K562 (cell line): ENCODE data around the gene DHDH. TPM values are rescaled to one million over a fixed set of nuclear protein-coding genes. Genes with fewer than 3 reads are reported as not detected.

Source experiments
- CHD2 ChIP-seq: IDR thresholded peaks from 2 replicates; pipeline ENCODE4 v1.6.1; 2011; ENCODE audit warnings: low read depth, low read length
- DMBX1 ChIP-seq: fragments of 250-450 bp; sonication (Bioruptor Pico); IDR thresholded peaks from 2 replicates; pipeline ENCODE4 v1.8.0; 2022; ENCODE audit warnings: inconsistent platforms, mild to moderate bottlenecking, moderate library complexity, borderline replicate concordance
- E2F3 ChIP-seq: fragments of 250-450 bp; sonication (Bioruptor Pico); IDR thresholded peaks from 2 replicates; pipeline ENCODE4 v1.4.0; 2020; ENCODE audit warnings: mild to moderate bottlenecking
- HDAC6 ChIP-seq: IDR thresholded peaks from 2 replicates; pipeline ENCODE4 v1.6.1; 2012; ENCODE audit warnings: low read depth, mild to moderate bottlenecking, control low read depth, inconsistent platforms, low read length, moderate library complexity
- KAT7 ChIP-seq: sonication (generic); formaldehyde crosslinking; IDR thresholded peaks from 2 replicates; pipeline ENCODE4 v1.8.0; 2022; ENCODE audit warnings: missing genetic modification reagents, mild to moderate bottlenecking, borderline replicate concordance
- MCM2 ChIP-seq: fragments of 450-650 bp; IDR thresholded peaks from 2 replicates; pipeline ENCODE4 v1.6.1; 2017; ENCODE audit warnings: low read depth, mild to moderate bottlenecking
- PRPF4 ChIP-seq: fragments of 200-400 bp; formaldehyde crosslinking; IDR thresholded peaks from one replicate; pipeline ENCODE4 v1.6.1; 2017; ENCODE audit warnings: low read length, low read depth, mild to moderate bottlenecking; ENCODE audit not compliant: insufficient read depth, poor library complexity, severe bottlenecking
- RBFOX2 ChIP-seq: fragments of 200-400 bp; formaldehyde crosslinking; IDR thresholded peaks from 2 replicates; pipeline ENCODE4 v1.6.1; 2017; ENCODE audit warnings: low read depth, mild to moderate bottlenecking, low read length, moderate library complexity
- ZNF124 ChIP-seq: sonication (generic); formaldehyde crosslinking; IDR thresholded peaks from 2 replicates; pipeline ENCODE4 v1.8.1; 2022; ENCODE audit warnings: missing genetic modification reagents
- polyA plus RNA-seq, 8 experiments: library from polyadenylated mRNA; depleted of rRNA in 4 of 8; stranded (reverse) in 5 of 8; unstranded in 3 of 8; fragments of >200 nt; fragmentation: Nextera tagmentation in 2 of 8; fragmentation: Illumina TruSeq in 1 of 8; extraction: Ambion mirVana in 2 of 8; extraction: Trizol in 1 of 8; gene quantifications; 2 replicates each; pipeline versions ENCODE4 v1.2.1 to v1.2.3, GENCODE V29; 2011 to 2014; ENCODE audit warnings: inconsistent platforms in 1 of 8, missing spikeins in 1 of 8
- total RNA-seq, 7 experiments: library from RNA; depleted of rRNA in 6 of 7; stranded (reverse); fragments of >200 nt in 6 of 7; fragmentation: Illumina TruSeq in 2 of 7; extraction: Trizol in 2 of 7; gene quantifications; 2 replicates each; pipeline versions ENCODE4 v1.2.1 to v1.2.3, GENCODE V29; 2011 to 2021; ENCODE audit warnings: low replicate concordance in 1 of 7
- TF ChIP-seq, protein P1 (sequence below): fragments of 450-650 bp; IDR thresholded peaks from 2 replicates; pipeline ENCODE4 v1.6.1; 2016; ENCODE audit warnings: antibody characterized with exemption
- TF ChIP-seq, protein P2 (sequence below): sonication (generic); formaldehyde crosslinking; IDR thresholded peaks from 2 replicates; pipeline ENCODE4 v1.8.0; 2023; ENCODE audit warnings: missing genetic modification reagents, mild to moderate bottlenecking, borderline replicate concordance
- TF ChIP-seq, protein P3 (sequence below): sonication (generic); formaldehyde crosslinking; IDR thresholded peaks from 2 replicates; pipeline ENCODE4 v1.8.1; 2023; ENCODE audit warnings: missing genetic modification reagents, mild to moderate bottlenecking, borderline replicate concordance
- TF ChIP-seq, protein P4 (sequence below): IDR thresholded peaks from 2 replicates; pipeline ENCODE4 v1.6.1; 2016; ENCODE audit warnings: missing genetic modification characterization, missing compliant biosample characterization

DHDH gene
- total and polyA plus RNA-seq, 9 of the 15 experiments (the other 6 are each of a cell fraction or from before 2014, with no cell fraction given), result 0.37 to 1.9 (median 0.87) TPM

DNA sequence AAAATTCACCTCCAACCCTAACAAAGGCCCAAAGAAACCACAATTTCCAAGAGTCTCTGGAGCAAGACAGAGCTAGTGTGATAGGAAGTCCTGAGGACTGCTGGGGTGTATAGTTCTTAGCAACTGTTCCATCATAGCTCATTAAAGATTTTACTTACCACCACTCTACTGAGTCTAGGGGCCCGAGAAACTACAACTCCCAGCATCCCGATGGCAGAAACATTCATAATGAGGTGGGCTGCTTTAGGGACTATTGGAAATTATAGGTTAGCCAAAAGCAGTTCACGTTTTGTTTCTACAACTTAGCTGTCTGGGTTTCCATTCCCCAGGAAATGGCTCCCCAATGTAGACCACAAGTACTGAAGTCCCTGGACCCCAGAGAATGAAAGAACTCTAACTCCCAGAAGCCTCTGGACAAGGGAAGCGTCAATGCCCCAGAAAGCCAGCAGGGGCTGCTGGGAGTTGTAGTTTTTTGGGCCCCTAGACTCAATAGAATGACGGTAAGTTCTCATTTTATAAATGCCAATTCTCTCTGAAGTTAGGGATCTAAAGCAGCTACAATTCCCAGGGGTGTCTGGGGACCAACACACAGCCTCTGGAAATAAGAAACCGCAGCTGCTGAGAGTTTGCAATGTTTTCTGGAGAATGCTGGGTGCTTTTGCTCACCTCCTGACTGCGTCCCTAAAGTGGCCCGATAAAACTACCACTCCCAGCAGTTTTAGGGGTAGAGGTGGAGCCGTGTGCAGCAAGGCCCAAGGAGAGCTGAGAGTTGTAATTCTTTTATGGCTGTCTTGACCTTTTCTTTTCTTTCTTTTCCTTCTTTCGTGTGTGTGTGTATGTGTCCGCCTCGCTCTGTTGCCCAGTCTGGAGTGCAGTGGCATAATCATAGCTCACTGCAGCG, 42.7 kb downstream of the DHDH start (continued):
- TF ChIP-seq RBFOX2, result no peak
- TF ChIP-seq DMBX1, result no peak
- TF ChIP-seq, protein P1, sequence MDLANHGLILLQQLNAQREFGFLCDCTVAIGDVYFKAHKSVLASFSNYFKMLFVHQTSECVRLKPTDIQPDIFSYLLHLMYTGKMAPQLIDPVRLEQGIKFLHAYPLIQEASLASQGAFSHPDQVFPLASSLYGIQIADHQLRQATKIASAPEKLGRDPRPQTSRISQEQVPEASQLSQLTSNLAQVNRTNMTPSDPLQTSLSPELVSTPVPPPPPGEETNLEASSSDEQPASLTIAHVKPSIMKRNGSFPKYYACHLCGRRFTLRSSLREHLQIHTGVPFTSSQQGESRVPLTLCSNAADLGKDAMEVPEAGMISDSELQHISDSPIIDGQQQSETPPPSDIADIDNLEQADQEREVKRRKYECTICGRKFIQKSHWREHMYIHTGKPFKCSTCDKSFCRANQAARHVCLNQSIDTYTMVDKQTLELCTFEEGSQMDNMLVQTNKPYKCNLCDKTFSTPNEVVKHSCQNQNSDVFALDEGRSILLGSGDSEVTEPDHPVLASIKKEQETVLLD, result no peak
- TF ChIP-seq MCM2, result no peak
- no peak for TF ChIP-seq HDAC6
- TF ChIP-seq, protein P2, sequence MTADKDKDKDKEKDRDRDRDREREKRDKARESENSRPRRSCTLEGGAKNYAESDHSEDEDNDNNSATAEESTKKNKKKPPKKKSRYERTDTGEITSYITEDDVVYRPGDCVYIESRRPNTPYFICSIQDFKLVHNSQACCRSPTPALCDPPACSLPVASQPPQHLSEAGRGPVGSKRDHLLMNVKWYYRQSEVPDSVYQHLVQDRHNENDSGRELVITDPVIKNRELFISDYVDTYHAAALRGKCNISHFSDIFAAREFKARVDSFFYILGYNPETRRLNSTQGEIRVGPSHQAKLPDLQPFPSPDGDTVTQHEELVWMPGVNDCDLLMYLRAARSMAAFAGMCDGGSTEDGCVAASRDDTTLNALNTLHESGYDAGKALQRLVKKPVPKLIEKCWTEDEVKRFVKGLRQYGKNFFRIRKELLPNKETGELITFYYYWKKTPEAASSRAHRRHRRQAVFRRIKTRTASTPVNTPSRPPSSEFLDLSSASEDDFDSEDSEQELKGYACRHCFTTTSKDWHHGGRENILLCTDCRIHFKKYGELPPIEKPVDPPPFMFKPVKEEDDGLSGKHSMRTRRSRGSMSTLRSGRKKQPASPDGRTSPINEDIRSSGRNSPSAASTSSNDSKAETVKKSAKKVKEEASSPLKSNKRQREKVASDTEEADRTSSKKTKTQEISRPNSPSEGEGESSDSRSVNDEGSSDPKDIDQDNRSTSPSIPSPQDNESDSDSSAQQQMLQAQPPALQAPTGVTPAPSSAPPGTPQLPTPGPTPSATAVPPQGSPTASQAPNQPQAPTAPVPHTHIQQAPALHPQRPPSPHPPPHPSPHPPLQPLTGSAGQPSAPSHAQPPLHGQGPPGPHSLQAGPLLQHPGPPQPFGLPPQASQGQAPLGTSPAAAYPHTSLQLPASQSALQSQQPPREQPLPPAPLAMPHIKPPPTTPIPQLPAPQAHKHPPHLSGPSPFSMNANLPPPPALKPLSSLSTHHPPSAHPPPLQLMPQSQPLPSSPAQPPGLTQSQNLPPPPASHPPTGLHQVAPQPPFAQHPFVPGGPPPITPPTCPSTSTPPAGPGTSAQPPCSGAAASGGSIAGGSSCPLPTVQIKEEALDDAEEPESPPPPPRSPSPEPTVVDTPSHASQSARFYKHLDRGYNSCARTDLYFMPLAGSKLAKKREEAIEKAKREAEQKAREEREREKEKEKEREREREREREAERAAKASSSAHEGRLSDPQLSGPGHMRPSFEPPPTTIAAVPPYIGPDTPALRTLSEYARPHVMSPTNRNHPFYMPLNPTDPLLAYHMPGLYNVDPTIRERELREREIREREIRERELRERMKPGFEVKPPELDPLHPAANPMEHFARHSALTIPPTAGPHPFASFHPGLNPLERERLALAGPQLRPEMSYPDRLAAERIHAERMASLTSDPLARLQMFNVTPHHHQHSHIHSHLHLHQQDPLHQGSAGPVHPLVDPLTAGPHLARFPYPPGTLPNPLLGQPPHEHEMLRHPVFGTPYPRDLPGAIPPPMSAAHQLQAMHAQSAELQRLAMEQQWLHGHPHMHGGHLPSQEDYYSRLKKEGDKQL (CRISPR knock-in tag), result no peak
- no peak for TF ChIP-seq CHD2
- TF ChIP-seq E2F3, result no peak
- no peak for TF ChIP-seq ZNF124 (CRISPR knock-in tag)
- TF ChIP-seq, protein P3, sequence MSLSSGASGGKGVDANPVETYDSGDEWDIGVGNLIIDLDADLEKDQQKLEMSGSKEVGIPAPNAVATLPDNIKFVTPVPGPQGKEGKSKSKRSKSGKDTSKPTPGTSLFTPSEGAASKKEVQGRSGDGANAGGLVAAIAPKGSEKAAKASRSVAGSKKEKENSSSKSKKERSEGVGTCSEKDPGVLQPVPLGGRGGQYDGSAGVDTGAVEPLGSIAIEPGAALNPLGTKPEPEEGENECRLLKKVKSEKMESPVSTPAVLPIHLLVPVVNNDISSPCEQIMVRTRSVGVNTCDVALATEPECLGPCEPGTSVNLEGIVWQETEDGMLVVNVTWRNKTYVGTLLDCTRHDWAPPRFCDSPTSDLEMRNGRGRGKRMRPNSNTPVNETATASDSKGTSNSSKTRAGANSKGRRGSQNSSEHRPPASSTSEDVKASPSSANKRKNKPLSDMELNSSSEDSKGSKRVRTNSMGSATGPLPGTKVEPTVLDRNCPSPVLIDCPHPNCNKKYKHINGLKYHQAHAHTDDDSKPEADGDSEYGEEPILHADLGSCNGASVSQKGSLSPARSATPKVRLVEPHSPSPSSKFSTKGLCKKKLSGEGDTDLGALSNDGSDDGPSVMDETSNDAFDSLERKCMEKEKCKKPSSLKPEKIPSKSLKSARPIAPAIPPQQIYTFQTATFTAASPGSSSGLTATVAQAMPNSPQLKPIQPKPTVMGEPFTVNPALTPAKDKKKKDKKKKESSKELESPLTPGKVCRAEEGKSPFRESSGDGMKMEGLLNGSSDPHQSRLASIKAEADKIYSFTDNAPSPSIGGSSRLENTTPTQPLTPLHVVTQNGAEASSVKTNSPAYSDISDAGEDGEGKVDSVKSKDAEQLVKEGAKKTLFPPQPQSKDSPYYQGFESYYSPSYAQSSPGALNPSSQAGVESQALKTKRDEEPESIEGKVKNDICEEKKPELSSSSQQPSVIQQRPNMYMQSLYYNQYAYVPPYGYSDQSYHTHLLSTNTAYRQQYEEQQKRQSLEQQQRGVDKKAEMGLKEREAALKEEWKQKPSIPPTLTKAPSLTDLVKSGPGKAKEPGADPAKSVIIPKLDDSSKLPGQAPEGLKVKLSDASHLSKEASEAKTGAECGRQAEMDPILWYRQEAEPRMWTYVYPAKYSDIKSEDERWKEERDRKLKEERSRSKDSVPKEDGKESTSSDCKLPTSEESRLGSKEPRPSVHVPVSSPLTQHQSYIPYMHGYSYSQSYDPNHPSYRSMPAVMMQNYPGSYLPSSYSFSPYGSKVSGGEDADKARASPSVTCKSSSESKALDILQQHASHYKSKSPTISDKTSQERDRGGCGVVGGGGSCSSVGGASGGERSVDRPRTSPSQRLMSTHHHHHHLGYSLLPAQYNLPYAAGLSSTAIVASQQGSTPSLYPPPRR (CRISPR knock-in tag), result no peak
- no peak for TF ChIP-seq KAT7 (CRISPR knock-in tag)
- no peak for TF ChIP-seq PRPF4
- TF ChIP-seq, protein P4, sequence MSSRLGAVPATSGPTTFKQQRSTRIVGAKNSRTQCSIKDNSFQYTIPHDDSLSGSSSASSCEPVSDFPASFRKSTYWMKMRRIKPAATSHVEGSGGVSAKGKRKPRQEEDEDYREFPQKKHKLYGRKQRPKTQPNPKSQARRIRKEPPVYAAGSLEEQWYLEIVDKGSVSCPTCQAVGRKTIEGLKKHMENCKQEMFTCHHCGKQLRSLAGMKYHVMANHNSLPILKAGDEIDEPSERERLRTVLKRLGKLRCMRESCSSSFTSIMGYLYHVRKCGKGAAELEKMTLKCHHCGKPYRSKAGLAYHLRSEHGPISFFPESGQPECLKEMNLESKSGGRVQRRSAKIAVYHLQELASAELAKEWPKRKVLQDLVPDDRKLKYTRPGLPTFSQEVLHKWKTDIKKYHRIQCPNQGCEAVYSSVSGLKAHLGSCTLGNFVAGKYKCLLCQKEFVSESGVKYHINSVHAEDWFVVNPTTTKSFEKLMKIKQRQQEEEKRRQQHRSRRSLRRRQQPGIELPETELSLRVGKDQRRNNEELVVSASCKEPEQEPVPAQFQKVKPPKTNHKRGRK, result no peak
